Fibroblast of pulmonary artery (primary cell): ENCODE data around the gene UST.
A peak's percentile ranks its signal among the peaks of the same experiment; 100 is the strongest.
"Not testable (repeated sequence)": the region's sequence is repeated elsewhere in the genome, so short reads cannot be mapped to it uniquely, and the experiment has no call there.

Experiments
- DNase-seq: peaks from one replicate; pipeline ENCODE4 v3.0.0-alpha.2; 2010; ENCODE audit warnings: low read depth
- H3K4me3 ChIP-seq: replicated peaks from 2 replicates; pipeline ENCODE4 v1.5.1; 2011; ENCODE audit warnings: low read depth, mild to moderate bottlenecking, control low read depth, low read length, moderate library complexity
- CTCF ChIP-seq: IDR thresholded peaks from 2 replicates; pipeline ENCODE4 v1.5.1; 2011; ENCODE audit warnings: mild to moderate bottlenecking, control low read depth, low read length, inconsistent platforms; ENCODE audit errors: missing control alignments

Gene UST

GRCh38 chr6:148968771-148969602 lies 222.2 kb downstream of the UST start:
- no peak for DNase-seq
- TF ChIP-seq CTCF, result no peak

GRCh38 chr6:148969603-148970061 lies 222.8 kb downstream of the UST start:
- no peak for TF ChIP-seq CTCF
- DNase-seq, result no peak
- H3K4me3 ChIP-seq, result no peak overlapping the region

More at GRCh38 chr6:148968771-148969602, 222.2 kb downstream of the UST start:
- no peak overlapping the region for H3K4me3 ChIP-seq

- DNase-seq, result no peak
- no peak for TF ChIP-seq CTCF
- H3K4me3 ChIP-seq, result no peak overlapping the region
Observed at GRCh38 chr6:148971031-148971927, 224.4 kb downstream of the UST start.

- TF ChIP-seq CTCF, result no peak
- H3K4me3 ChIP-seq, result no peak overlapping the region
- no peak for DNase-seq
Observed at GRCh38 chr6:148972481-148972880, 225.7 kb downstream of the UST start.

- TF ChIP-seq CTCF, result peak; percentile 64
- no peak overlapping the region for H3K4me3 ChIP-seq
- peak; percentile 63 for DNase-seq
Observed at GRCh38 chr6:148973538-148974208, 226.8 kb downstream of the UST start.

- no peak for DNase-seq
- H3K4me3 ChIP-seq, result no peak overlapping the region
- no peak for TF ChIP-seq CTCF
Observed at GRCh38 chr6:148974351-148974750, 227.5 kb downstream of the UST start.

- not testable (repeated sequence) for H3K4me3 ChIP-seq, DNase-seq
Observed at GRCh38 chr6:148978298-148978697, 231.5 kb downstream of the UST start.
